ENCODE results near the gene RPL10A.
"Not testable (repeated sequence)": the region's sequence is repeated elsewhere in the genome, so short reads cannot be mapped to it uniquely, and the experiment has no call there.

The RPL10A gene

GRCh38 chr6:35515939-35516338, 47.7 kb downstream of the RPL10A start:
- DNase-seq, result not testable (repeated sequence)

GRCh38 chr6:35516712-35517111, 48.5 kb downstream of the RPL10A start:
- DNase-seq, result no peak

GRCh38 chr6:35517978-35518377, 49.8 kb downstream of the RPL10A start:
- not testable (repeated sequence) for DNase-seq

- DNase-seq, result no peak
These were observed 50.5 kb downstream of the RPL10A start for GRCh38 chr6:35518566-35519312.

- DNase-seq, result no peak
These were observed 51.3 kb downstream of the RPL10A start for GRCh38 chr6:35519313-35520015.

All from inflammatory macrophage treated with lipopolysaccharide for 1 hour (primary cell).